HG02885 (cell line): ENCODE data around the gene TRIM39.

Source experiments
- ATAC-seq: cut with Tn5 transposase; IDR thresholded peaks from one replicate; pipeline ENCODE4 v1.9.1; 2021; ENCODE audit warnings: mild to moderate bottlenecking; ENCODE audit not compliant: unreplicated experiment, poor library complexity

The TRIM39 gene

DNA sequence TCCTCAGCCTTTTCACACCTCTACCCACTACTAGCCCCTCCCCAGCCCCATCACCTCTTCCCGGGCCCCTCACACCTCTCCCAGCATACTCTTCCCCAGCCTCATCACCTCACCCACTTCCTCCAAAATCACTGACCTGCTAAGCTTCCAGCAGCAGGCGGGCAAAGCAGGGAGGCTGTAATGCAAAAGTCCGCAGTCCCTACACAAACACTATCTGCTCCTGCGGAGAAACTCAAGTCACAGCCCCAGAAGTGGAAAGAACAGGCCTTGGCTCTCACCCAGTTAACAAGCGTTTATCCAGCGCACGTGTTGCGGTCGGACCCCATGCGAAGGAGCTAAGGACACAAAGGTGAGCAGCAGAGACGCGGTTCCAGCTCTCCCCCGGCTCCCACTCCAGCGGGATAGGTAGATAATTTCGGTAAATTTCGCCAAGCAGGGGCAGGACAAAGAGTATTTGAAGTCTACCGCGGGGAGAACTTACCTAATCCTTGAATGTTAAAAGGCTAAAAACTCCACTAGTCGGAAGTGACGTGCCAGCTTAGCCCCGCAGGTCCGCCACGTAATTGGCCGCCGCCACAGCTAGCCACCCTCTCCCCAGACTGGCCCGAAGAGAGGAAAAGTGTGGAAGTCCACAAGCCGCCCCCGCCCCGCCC lies 728 bp upstream of the TRIM39 start:
- ATAC-seq = peak; percentile 43

DNA sequence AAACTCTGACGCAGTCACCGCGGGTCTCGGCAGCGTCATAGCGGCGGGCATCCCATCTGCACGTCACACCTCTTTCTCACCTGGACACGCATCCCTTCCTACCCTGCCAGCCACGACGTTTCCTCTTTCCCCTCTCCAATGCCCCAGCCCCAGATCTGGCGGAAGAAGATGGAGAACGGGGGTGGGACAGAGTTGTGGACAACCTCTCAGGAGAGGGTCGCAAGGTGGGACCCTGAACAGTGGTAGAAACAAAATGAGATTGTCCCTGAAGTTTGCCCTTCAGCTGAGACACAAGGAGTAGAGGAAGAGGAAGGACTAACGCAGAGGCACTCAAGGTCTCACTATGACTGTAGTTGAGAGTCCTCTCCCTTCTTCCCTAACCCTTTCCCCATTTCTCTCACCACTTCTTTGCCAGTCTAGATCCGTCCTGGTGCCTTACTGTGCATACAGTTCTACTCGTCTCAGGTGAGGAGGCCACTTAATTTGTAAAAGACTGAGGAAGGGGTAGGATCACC lies 562 bp downstream of the TRIM39 start:
- ATAC-seq = no peak

DNA sequence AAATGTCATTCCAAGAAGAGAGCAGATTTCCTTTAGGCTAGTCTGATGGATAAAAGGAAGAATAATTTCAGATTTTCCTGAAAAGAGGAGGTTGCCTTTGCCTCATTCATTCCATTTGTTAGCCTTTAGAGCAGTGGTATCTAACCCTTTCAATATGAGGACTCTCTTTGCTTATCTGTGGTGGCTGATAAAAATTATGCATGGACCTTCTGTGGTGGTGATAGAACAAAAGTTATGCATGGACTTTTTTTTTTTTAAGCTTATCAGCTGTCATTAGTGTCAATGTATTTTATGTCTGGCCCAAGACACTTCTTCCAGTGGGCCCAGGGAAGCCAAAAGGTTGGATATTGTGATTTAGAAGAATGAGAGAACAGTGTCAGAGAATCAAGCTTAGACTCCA lies 1.7 kb downstream of the TRIM39 start:
- no peak for ATAC-seq

DNA sequence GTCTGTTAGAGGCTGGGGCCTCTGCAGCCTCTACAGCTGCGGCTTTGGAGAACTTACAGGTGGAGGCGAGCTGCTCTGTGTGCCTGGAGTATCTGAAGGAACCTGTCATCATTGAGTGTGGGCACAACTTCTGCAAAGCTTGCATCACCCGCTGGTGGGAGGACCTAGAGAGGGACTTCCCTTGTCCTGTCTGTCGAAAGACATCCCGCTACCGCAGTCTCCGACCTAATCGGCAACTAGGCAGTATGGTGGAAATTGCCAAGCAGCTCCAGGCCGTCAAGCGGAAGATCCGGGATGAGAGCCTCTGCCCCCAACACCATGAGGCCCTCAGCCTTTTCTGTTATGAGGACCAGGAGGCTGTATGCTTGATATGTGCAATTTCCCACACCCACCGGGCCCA lies 2.6 kb downstream of the TRIM39 start:
- no peak for ATAC-seq

DNA sequence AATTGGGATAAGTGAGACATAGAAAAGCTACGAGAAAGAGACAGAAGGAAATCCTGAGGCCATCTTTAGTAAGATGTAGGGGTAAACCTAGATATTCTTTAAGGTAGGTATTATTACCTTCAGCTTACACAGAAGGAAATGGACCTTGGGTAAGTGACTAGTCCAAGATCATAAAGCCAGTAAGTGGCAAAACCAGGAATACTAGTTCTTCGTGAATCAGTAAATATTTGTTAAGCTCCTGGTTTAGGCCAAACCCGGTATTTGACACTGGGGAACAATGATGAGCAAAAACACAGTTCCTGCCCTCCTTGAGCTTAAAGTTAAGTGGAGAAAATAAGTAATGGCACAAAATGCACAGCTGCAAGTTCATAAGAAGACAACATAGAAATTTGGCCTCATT lies 5.3 kb downstream of the TRIM39 start:
- no peak for ATAC-seq

DNA sequence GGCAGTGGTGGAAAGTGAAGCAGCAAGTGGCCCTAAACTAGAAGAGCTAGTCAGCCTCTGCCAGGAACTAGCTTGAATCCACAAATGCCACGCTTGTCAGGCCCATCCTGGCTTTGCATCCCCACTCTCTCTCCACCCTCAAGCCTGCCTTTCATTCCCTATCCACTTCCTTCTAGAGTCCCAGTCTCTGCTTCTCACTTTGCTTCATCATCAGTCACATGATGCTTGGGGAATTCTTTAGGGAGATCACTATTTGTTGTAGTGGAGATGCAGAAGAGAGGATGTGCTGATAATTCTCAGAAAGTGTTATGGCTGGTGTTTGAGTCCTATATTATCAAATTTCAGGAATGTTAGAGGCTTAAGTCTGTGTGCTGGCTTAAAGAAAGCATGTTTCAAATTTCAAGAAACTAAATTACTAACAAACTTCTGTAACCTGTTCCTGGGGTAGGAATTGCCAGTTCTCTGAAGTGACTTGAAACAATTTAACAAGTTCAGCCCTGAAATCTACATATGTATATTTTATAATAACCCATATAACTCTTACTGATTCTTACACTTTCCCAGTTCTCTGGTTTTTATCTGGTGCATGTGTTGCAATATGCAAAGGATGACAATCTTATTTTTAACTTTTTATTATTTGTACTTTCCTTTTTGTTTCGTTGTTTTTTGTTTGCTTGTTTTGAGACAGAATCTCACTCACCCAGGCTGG lies 7.5 kb downstream of the TRIM39 start:
- ATAC-seq = no peak

DNA sequence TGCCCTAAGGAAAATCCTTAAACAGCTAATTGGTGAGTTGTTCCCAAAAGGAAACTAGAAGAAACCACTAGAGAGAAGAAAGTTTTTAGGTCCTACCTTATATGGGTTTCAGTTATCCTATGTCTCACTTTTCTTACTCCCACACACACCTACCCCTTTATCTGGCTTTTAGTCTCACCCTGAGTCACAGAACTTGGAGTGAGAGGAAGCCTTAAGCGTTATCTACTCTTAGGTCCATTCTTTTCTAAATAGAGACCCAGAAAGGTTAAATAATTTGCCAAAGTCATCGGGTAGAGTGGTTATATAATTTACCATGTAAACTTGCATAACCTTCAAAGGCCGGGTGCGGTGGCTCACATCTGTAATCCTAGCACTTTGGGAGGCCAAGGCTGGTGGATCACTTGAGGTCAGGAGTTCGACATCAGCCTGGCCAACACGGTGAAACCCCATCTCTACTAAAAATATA lies 13.9 kb downstream of the TRIM39 start:
- ATAC-seq = no peak

DNA sequence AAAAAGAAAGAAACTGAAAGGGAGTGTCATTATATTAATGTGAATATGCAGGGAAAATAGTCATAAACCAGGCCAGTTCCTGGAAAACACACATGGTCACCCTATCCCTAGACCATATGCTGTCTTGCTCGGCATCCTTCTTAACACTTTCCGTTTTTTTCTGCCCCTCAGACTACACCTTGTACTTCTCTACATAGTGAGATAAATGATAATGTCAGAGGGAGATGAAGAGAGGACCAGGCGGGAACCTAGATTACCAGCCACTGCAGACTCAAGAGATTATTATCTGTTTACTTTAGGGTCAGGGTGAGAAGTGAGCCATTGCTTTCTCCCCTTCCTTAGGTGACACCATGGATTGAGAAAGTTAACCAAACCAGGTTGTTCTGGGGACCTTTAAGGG lies 14.5 kb downstream of the TRIM39 start:
- ATAC-seq = no peak

DNA sequence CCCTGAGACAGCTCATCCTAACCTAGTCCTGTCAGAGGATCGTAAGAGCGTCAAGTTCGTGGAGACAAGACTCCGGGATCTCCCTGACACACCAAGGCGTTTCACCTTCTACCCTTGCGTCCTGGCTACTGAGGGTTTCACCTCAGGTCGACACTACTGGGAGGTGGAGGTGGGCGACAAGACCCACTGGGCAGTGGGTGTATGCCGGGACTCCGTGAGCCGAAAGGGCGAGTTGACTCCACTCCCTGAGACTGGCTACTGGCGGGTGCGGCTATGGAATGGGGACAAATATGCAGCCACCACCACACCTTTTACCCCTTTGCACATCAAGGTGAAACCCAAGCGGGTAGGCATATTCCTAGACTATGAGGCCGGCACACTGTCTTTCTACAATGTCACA lies 15.0 kb downstream of the TRIM39 start:
- ATAC-seq = no peak

DNA sequence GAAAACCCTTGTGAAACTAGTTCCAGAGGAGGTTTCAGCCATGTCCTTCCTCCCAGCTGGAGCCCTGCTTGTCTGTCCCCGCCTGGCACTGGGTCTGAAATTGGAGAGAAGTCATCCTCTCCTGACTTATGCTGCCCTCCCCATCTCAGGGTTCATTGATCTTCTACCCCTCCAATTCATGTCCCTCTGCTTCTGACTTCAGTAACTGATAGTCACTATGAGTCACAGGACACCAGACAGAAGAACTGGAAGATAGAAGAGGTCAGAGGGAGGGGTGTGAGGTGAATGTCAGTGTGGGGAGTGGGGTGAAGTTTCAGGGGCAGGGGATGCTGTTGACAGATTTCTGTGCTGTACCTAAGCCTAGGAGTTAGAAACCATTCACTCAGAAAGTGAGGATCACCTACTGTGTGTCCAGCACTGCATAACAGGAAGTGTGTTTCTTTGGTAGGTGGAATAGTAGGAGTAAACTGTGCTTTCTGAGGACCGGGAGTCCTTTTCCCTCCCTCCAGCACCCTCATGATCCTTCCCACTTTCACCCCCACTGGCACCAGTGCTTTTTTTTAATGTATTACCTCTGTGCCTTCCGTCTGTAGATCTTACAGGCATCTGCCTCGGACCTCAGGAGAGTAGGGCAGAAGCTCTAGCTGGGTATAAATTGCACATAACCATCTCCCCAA lies 17.6 kb downstream of the TRIM39 start:
- ATAC-seq = no peak

DNA sequence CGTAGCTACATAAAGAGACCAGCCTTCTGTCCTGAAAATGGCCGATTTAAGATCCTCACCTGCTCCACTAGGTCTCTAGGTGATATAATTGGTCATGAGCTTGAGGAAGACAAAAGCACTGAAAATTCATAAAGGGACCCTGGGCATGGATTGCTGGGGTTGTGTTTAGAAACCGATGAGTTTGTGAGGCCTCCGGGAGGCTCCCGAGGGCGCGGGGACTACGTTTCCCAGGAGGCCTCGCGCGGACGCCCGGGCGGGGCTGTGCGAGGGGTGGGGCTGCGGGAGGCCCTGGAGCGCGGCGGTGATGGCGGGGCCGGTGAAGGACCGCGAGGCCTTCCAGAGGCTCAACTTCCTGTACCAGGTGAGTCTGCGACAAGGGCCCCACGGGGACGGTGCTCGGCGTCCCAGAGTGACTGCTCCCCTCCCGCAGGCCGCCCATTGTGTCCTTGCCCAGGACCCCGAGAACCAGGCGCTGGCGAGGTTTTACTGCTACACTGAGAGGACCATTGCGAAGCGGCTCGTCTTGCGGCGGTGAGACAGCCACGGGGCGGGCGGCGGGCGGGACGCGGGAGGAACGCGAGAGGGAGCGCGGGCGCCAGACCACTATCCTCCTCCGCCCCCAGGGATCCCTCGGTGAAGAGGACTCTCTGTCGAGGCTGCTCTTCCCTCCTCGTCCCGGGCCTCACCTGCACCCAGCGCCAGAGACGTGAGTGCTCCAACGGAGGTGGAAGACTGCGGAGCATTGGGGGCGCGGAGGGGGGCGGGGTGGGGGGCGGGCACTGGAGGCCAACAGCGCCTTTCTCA lies 18.3 kb downstream of the TRIM39 start, which contains the start of gene RPP21:
Gene RPP21, plus strand, starts transcription at position 289 of the 804 bp plus-strand sequence. Its CDS starts 16 bp downstream, at position 305.
- ATAC-seq = peak; percentile 97

DNA sequence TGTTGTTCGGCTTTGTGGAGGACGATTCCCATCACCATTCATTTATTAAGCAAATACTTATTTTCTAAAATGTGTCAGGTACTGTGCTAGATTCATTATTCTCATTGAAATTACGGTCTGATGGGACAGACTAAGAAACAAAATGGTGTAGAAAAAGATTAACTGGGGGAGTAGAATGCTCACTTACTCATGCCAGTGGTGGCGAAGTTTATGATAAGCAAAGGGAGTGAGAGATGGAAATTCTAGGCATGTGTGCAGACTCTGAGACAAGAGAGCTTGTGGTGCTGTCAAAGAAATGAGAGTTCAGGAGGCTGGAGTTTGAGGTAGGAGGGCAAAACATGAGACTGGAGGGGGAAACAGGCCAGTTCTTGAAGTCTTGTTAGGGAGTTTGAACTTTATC lies 19.1 kb downstream of the TRIM39 start:
- no peak for ATAC-seq

DNA sequence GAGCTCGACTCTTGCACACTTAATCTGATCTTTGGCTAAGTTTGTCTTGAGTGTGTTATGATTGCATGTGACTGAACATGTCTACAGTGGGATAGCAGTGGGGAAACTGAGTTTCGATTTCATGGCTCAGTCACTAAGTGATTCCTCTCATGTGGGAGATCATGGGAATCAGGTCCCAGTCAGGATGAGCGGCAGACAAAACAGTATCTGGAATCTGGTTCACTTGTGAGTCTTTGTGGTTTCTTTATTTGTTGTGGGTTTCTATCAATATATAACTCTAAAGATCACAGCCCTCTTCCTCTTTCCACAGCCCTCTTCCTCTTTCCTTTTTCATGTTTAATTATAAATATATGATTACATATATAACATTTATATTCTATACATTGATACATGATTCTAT lies 22.2 kb downstream of the TRIM39 start:
- ATAC-seq = no peak

DNA sequence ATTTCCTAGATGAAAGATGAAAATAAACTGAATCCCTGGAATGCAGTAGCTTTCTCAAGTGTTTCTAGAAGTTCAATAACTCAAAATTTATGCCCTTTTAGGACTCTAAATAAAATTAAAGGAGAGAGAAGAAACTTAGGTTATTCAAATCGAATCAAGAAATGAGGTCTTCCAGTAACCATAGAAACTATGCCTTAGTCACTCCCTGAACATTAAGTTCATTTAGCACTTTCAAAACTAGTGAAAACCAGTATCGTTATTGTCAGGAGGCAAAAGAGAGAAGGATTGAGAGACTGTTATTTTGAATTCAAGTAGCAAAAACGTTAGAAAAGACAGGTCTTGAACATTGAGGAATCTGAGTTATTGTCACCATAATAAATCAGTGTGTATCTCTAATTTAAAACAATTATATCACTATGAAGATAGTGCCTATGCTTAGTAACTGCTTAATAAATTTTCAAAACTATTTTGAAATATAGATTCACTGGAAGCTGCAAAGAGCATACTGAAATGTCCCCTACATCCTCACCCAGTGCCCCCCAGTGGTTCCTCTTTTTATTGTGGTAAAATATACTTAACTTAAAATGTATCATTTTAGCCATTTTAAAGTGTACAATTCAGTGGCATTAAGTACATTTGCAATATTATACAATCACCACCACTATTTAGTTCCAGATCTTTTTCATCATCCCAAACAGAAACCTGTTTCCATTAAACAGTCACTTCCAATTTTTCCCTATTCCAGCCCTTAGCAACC lies 22.9 kb downstream of the TRIM39 start:
- ATAC-seq = no peak

DNA sequence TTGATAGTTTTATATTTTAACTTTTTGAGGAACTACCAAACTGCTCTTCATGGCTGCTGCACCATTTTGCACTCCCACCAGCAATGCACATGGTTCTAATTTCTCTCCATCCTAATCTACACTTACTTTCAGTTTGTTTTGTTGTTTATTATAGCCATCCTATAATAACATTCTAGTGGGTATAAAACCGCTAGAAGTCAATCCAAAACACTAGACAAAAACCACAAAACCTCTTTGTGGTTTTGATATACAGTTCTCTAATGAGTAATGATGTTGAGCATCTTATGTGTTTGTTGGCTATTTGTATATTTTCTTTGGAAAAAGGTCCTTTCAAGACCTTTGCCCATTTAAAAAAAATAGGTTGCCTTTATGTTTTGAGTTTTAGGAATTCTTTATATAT lies 23.8 kb downstream of the TRIM39 start:
- ATAC-seq = no peak

DNA sequence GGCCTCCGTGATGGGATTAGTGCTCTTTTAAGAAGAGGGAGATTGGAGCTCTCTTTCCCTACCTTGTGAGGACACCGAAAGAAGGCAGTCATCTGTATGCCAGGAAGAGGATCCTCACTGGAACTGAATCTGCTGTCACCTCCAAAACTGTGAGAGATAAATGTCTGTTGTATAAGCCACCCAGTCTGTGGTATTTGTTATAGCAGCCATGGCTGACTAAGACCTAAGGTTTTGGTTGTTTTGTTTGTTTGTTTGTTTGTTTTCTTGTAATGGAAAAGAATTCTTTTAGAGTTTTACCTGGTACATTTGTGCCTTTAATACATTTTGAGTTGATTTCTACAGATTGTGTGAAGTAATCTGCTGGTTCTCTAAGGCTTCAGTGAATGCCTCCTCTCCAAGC lies 25.8 kb downstream of the TRIM39 start:
- no peak for ATAC-seq

DNA sequence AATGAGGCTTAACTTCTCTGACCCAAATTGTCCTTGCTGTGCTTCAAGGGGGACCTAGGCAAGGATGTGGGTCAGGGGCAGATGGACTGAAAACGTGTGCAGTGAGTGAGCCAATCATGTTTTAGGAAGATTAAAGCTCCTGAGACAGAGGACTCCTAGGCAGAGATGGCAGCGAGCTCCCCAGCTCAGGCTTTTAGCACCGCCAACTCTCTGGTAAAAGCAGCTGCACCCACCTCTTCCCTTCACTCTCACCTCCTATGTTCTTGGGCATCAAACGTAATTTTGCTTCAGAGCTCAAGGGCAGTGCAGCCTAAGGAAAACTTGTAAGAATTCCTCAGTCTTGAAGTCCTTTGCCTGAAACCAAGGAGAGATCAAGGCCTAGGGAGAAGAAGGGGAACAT lies 28.6 kb downstream of the TRIM39 start:
- no peak for ATAC-seq

DNA sequence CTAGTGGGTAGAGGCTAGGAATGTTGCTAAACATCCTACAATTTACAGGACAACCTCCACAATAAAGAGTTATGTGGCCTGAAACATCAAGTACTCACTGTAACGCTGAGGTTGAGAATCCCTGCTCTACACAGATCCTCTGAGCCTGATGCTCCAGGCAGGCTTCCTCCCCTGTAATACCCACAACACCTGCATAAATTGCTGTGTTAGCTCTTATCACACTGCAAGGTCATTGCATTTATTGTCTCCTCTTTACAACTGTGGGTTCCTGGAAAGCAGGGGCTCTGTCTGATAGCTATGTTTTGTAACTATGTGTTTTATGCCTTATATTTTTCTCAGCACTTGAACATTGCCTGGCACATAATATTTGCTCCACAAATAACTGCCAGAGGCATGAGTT lies 29.8 kb downstream of the TRIM39 start:
- no peak for ATAC-seq

DNA sequence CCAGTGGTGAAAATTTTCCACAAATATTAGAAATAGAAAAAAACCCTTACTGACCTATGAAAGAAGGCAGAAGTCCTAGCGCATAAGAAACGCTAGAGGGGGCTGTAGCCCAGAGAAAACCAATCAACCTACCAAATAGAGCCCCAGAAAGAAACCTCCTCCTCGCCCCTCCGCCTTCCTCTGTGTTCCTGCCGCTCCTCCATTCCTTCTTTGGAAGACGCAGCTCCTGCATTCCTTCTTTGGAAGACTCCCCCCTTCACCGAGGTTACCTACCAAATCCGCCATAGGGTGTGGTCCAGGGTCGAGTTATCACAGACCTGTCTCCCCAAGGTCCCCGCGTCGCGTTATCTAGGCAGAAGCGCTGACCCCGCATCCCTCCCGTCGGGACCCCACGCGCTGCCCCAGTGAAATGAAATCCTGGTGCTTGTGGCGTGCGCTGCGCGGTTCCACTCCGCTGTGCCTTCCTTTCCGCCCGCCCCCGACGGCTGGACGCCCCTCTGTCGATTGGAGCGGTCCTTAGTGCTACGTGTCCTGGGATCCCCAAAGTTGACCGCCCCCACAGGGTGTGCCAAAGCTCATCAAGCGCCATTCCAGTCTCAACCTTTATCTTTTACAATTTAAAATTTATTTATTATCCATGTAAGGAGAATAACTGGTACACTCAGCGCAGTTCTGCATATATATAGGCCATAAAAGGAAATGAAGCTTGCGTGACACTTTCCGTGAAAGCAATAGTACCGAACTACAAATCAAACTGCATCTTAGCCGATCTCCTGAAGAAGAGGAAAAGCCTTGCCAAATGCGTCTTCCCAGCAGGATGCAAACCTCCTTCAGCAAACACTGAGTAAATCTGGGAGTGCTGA lies 31.2 kb downstream of the TRIM39 start:
- ATAC-seq = no peak
